MM.1S (cell line): Measurements from ENCODE around the gene SLC43A1.

Experiments
- DNase-seq: peaks from one replicate; pipeline ENCODE4 v3.0.0-alpha.2; 2015
- H2AFZ ChIP-seq: fragments of 300-600 bp; sonication (generic); 2 replicates; pipeline ENCODE4 v1.6.0; 2016; ENCODE audit warnings: antibody characterized with exemption, low read length
- H3F3A ChIP-seq: fragments of 300-600 bp; sonication (generic); 2 replicates; pipeline ENCODE4 v1.6.1; 2016; ENCODE audit warnings: mild to moderate bottlenecking, antibody characterized with exemption, low read length, moderate library complexity, mixed read lengths; ENCODE audit not compliant: insufficient read depth
- H3K27ac ChIP-seq: fragments of 300-600 bp; sonication (generic); 2 replicates; pipeline ENCODE4 v1.5.1; 2016; ENCODE audit warnings: mild to moderate bottlenecking, low read length
- H3K27me3 ChIP-seq: fragments of 300-600 bp; sonication (generic); replicated peaks from 2 replicates; pipeline ENCODE4 v1.6.0; 2016; ENCODE audit warnings: low read length; ENCODE audit not compliant: insufficient read depth
- H3K36me3 ChIP-seq: fragments of 300-600 bp; sonication (generic); replicated peaks from 2 replicates; pipeline ENCODE4 v1.6.1; 2016; ENCODE audit warnings: mild to moderate bottlenecking, low read length, mixed read lengths; ENCODE audit not compliant: insufficient read depth
- H3K4me1 ChIP-seq: fragments of 300-600 bp; sonication (generic); 2 replicates; pipeline ENCODE4 v1.6.1; 2016; ENCODE audit warnings: low read length, mixed read lengths
- H3K4me2 ChIP-seq: fragments of 300-600 bp; sonication (generic); 2 replicates; pipeline ENCODE4 v1.6.0; 2016; ENCODE audit warnings: low read depth, low read length
- H3K4me3 ChIP-seq: fragments of 300-600 bp; sonication (generic); 2 replicates; pipeline ENCODE4 v1.5.1; 2016; ENCODE audit warnings: low read length, mixed read lengths
- H3K79me2 ChIP-seq: fragments of 300-600 bp; sonication (generic); 2 replicates; pipeline ENCODE4 v1.6.1; 2016; ENCODE audit warnings: mixed run types, low read length, mixed read lengths
- H3K9ac ChIP-seq: fragments of 300-600 bp; sonication (generic); 2 replicates; pipeline ENCODE4 v1.6.1; 2016; ENCODE audit warnings: low read length, mixed read lengths
- H3K9me2 ChIP-seq: fragments of 300-600 bp; sonication (generic); replicated peaks from 2 replicates; pipeline ENCODE4 v1.6.1; 2016; ENCODE audit warnings: mild to moderate bottlenecking, low read length, mixed read lengths; ENCODE audit not compliant: insufficient read depth
- H3K9me3 ChIP-seq: fragments of 300-600 bp; sonication (generic); replicated peaks from 2 replicates; pipeline ENCODE4 v1.6.1; 2016; ENCODE audit warnings: mild to moderate bottlenecking, low read length, mixed read lengths; ENCODE audit not compliant: insufficient read depth
- H4K20me1 ChIP-seq: fragments of 300-600 bp; sonication (generic); 2 replicates; pipeline ENCODE4 v1.6.1; 2016; ENCODE audit warnings: mild to moderate bottlenecking, low read length, moderate library complexity, mixed read lengths; ENCODE audit not compliant: insufficient read depth
- CTCF ChIP-seq: fragments of 300-600 bp; sonication (generic); IDR thresholded peaks from 2 replicates; pipeline ENCODE4 v1.5.1; 2016; ENCODE audit warnings: antibody characterized with exemption, low read length, mixed read lengths
- EZH2 ChIP-seq: fragments of 300-600 bp; sonication (generic); optimal IDR thresholded peaks from 2 replicates; pipeline ENCODE3; 2017; ENCODE audit warnings: low read depth, mild to moderate bottlenecking, antibody characterized with exemption, low read length, mixed read lengths
- EZH2phosphoT487 ChIP-seq: fragments of 300-600 bp; sonication (generic); IDR thresholded peaks from 2 replicates; pipeline ENCODE4 v1.6.1; 2018; ENCODE audit warnings: antibody characterized with exemption, low read length

SLC43A1 gene

GRCh38 chr11:57506522-57506921, 9.0 kb downstream of the SLC43A1 start:
- H3K9me3 ChIP-seq, result no peaks in the 10 kb centered on the region
- no peaks in the 10 kb centered on the region for H3K36me3 ChIP-seq
- H3K9ac ChIP-seq, result no peak overlapping the region
- no peak for DNase-seq
- no peaks in the 10 kb centered on the region for H3K79me2 ChIP-seq
- H3K4me1 ChIP-seq, result no peaks in the 10 kb centered on the region
- H3F3A ChIP-seq, result no peaks in the 10 kb centered on the region
- no peaks in the 10 kb centered on the region for H4K20me1 ChIP-seq
- TF ChIP-seq EZH2 (no peak), CTCF (no peak), EZH2phosphoT487 (no peak)
- no peak overlapping the region for H3K4me3 ChIP-seq
- no peaks in the 10 kb centered on the region for H3K9me2 ChIP-seq
- H3K27me3 ChIP-seq, result no peaks in the 10 kb centered on the region
- H2AFZ ChIP-seq, result no peak overlapping the region
- H3K4me2 ChIP-seq, result no peak overlapping the region
- H3K27ac ChIP-seq, result no peak overlapping the region

DNA sequence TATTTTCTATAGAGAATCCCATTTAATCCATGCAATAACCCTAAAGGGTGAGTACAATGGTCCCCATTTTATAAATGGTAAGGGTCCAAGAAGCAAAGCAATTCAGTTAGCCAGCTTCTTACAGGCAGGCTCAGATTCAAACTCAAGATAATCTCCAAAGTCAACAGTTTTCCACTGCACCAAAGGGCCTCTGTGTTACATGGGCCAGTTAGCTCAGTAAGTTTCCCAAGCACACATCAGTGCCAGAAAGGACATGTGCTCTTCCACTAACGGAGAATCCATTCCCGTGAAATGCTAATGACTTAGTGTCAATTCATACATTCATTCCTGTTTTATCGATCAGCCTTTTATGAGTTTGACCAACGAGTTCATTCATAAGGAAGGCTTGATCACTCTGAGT, 11.0 kb downstream of the SLC43A1 start:
- H3K4me3 ChIP-seq, result no peak overlapping the region
- no peak overlapping the region for H3K9ac ChIP-seq
- H3K79me2 ChIP-seq, result no peaks in the 10 kb centered on the region
- DNase-seq, result no peak
- H3K4me2 ChIP-seq, result no peak overlapping the region
- H2AFZ ChIP-seq, result no peak overlapping the region
- H3K27me3 ChIP-seq, result no peaks in the 10 kb centered on the region
- no peaks in the 10 kb centered on the region for H3F3A ChIP-seq
- no peaks in the 10 kb centered on the region for H3K4me1 ChIP-seq
- H3K9me2 ChIP-seq, result no peaks in the 10 kb centered on the region
- no peaks in the 10 kb centered on the region for H3K36me3 ChIP-seq
- TF ChIP-seq EZH2phosphoT487 (no peak), CTCF (no peak), EZH2 (no peak)
- no peaks in the 10 kb centered on the region for H3K9me3 ChIP-seq
- no peaks in the 10 kb centered on the region for H4K20me1 ChIP-seq
- H3K27ac ChIP-seq, result no peak overlapping the region

GRCh38 chr11:57502870-57503269, 12.6 kb downstream of the SLC43A1 start:
- Histone ChIP-seq H3K9me2 (no peaks in the 10 kb centered on the region), H4K20me1 (no peaks in the 10 kb centered on the region), H3F3A (no peaks in the 10 kb centered on the region), H3K27me3 (no peaks in the 10 kb centered on the region), H3K4me2 (no peak overlapping the region), H3K9ac (no peak overlapping the region), H2AFZ (no peak overlapping the region), H3K4me3 (no peak overlapping the region), H3K27ac (no peak overlapping the region), H3K79me2 (no peaks in the 10 kb centered on the region), H3K4me1 (no peaks in the 10 kb centered on the region), H3K9me3 (no peaks in the 10 kb centered on the region), H3K36me3 (no peaks in the 10 kb centered on the region)
- DNase-seq, result no peak
- TF ChIP-seq EZH2phosphoT487 (no peak), CTCF (no peak), EZH2 (no peak)

DNA sequence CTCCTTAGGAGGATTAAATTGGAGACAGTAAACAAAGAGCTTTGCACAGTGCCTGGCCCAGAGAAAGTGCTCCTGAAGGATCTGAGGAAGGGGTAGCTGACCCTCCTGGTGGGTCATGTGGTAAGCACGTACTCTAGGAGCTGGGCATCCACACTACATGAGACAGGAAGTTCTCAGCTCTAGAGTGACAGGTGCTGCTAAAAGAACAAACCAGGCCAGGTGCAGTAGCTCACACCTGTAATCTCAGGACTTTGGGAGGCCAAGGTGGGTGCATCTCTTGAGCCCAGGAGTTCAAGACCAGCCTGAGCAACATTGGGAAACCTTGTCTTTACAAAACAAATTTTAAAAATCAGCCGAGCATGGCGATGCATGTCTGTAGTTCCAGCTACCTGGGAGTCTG, 13.1 kb downstream of the SLC43A1 start:
- no peak overlapping the region for H3K27ac ChIP-seq
- H3F3A ChIP-seq, result no peaks in the 10 kb centered on the region
- no peak overlapping the region for H3K9ac ChIP-seq
- H3K79me2 ChIP-seq, result no peaks in the 10 kb centered on the region
- H4K20me1 ChIP-seq, result no peaks in the 10 kb centered on the region
- H2AFZ ChIP-seq, result no peak overlapping the region
- H3K36me3 ChIP-seq, result no peaks in the 10 kb centered on the region
- H3K9me3 ChIP-seq, result no peaks in the 10 kb centered on the region
- no peaks in the 10 kb centered on the region for H3K27me3 ChIP-seq
- H3K4me3 ChIP-seq, result no peak overlapping the region
- no peak for DNase-seq
- H3K4me1 ChIP-seq, result no peaks in the 10 kb centered on the region
- no peak overlapping the region for H3K4me2 ChIP-seq
- TF ChIP-seq CTCF (no peak), EZH2phosphoT487 (no peak), EZH2 (no peak)
- H3K9me2 ChIP-seq, result no peaks in the 10 kb centered on the region
